ENCODE data around the gene AMACR. TPM values are rescaled to one million over a fixed set of nuclear protein-coding genes. Genes with fewer than 3 reads are reported as not detected.
A peak's percentile ranks its signal among the peaks of the same experiment; 100 is the strongest.

AMACR gene
- total and polyA plus RNA-seq, 2 experiments from 2014 or later: 6.7 to 12.6 TPM

- no peak overlapping the region; the same call in 1 of the 2 replicates for H3K27ac ChIP-seq (ENCODE audit: low read depth)
- peaks cover 8% of the 10 kb centered on the region for H3K4me1 ChIP-seq (ENCODE audit: insufficient read depth)
- H3K9me2 ChIP-seq (ENCODE audit: insufficient read depth): no peaks in the 10 kb centered on the region
- H3K4me3 ChIP-seq: no peak overlapping the region
- DNase-seq (ENCODE audit: low spot score) (no peak), ATAC-seq (no peak)
- H4K20me1 ChIP-seq (replicated peaks; ENCODE audit: insufficient read depth): no peaks in the 10 kb centered on the region
- H2AFZ ChIP-seq: no peak overlapping the region
- H3K27me3 ChIP-seq (ENCODE audit: insufficient read depth): no peaks in the 10 kb centered on the region
- TF ChIP-seq ZNF331 (CRISPR knock-in tag; IDR thresholded peaks at IDR 0.05; ENCODE audit: low read depth): no peak
- no peak for TF ChIP-seq ZNF462 (CRISPR knock-in tag; IDR thresholded peaks at IDR 0.05)
- TF ChIP-seq STAT1 (IDR thresholded peaks at IDR 0.05; ENCODE audit: unreplicated experiment): no peak
- TF ChIP-seq ETS1 (IDR thresholded peaks at IDR 0.05): no peak
- TF ChIP-seq NANOG (IDR thresholded peaks at IDR 0.05; ENCODE audit: borderline replicate concordance): no peak
- no peak for TF ChIP-seq CTCF (conservative IDR thresholded peaks at IDR 0.05; ENCODE audit: low read depth in 2 of 2)
- H3K4me2 ChIP-seq: no peak overlapping the region
- Mint-ChIP-seq H3K4me3 (no peak overlapping the region), H3K36me3 (ENCODE audit: low read depth) (no peaks in the 10 kb centered on the region), H3K27ac (0 out of 2 replicates have a peak overlapping the region, but pooled peaks have one; percentile 3), H3K27me3 (ENCODE audit: insufficient read depth, low read depth, poor library complexity) (peaks cover 5% of the 10 kb centered on the region), H3K9me3 (no peaks in the 10 kb centered on the region), H3K4me1 (peaks cover 16% of the 10 kb centered on the region)
- H3K36me3 ChIP-seq (ENCODE audit: insufficient read depth): no peaks in the 10 kb centered on the region
- no peaks in the 10 kb centered on the region for H3F3A ChIP-seq (replicated peaks; ENCODE audit: low read depth)
- H3K79me2 ChIP-seq (replicated peaks; ENCODE audit: insufficient read depth): no peaks in the 10 kb centered on the region
Measured at GRCh38 chr5:34022121-34022705, 14.4 kb upstream of the AMACR start.
